Fibroblast of lung (primary cell): ENCODE data around the gene NME1.

Experiments
- CTCF ChIP-seq, 2 donors: IDR thresholded peaks in 1 of 2; conservative IDR thresholded peaks in 1 of 2; 1 replicate in 1 of 2; 2 replicates in 1 of 2; pipeline ENCODE4 v1.5.1; 2011 to 2012; ENCODE audit warnings: low read length in 2 of 2, control low read depth in 1 of 2, inconsistent platforms in 1 of 2, low read depth in 1 of 2, mild to moderate bottlenecking in 1 of 2
- EZH2 ChIP-seq: IDR thresholded peaks from 2 replicates; pipeline ENCODE4 v1.5.1; 2012; ENCODE audit warnings: low read length, control low read depth, mild to moderate bottlenecking; ENCODE audit errors: missing control alignments

- TF ChIP-seq CTCF (conservative IDR thresholded peaks at IDR 0.05 in 1 of 2, IDR thresholded peaks at IDR 0.05 in 1 of 2; ENCODE audit: low read depth in 1 of 2, low read length in 2 of 2) (no peak), EZH2 (no peak)
These were observed 2.1 kb downstream of the NME1 start for GRCh38 chr17:51155416-51155815.
